HepG2 (cell line): ENCODE results near the gene TPM2. TPM values are rescaled to one million over a fixed set of nuclear protein-coding genes. Genes with fewer than 3 reads are reported as not detected.
A peak's percentile ranks its signal among the peaks of the same experiment; 100 is the strongest.

Experiments
- CEBPG ChIP-seq: IDR thresholded peaks from 2 replicates; pipeline ENCODE4 v1.6.1; 2016
- ESRRA ChIP-seq: sonication (generic); formaldehyde crosslinking; IDR thresholded peaks from 2 replicates; pipeline ENCODE4 v1.5.1; 2020; ENCODE audit warnings: mild to moderate bottlenecking, low read depth, missing genetic modification reagents
- FLYWCH1 ChIP-seq: sonication (generic); formaldehyde crosslinking; IDR thresholded peaks from 2 replicates; pipeline ENCODE4 v1.8.1; 2023; ENCODE audit warnings: mild to moderate bottlenecking, missing genetic modification reagents
- FOXK1 ChIP-seq: sonication (generic); formaldehyde crosslinking; IDR thresholded peaks from 2 replicates; pipeline ENCODE4 v1.4.0; 2020; ENCODE audit warnings: low read depth, missing genetic modification reagents, borderline replicate concordance
- KLF16 ChIP-seq, 2 experiments: sonication (generic) in 1 of 2; formaldehyde crosslinking in 1 of 2; IDR thresholded peaks; 2 replicates each; pipeline versions ENCODE4 v1.6.1 to v1.8.0; 2016 to 2023; ENCODE audit warnings: missing genetic modification reagents in 2 of 2, missing compliant biosample characterization in 1 of 2
- NCOA2 ChIP-seq: sonication (generic); formaldehyde crosslinking; IDR thresholded peaks from 2 replicates; pipeline ENCODE4 v1.8.0; 2022; ENCODE audit warnings: inconsistent platforms
- RBM22 ChIP-seq: fragments of 200-400 bp; formaldehyde crosslinking; optimal IDR thresholded peaks from 2 replicates; pipeline ENCODE3; 2017; ENCODE audit warnings: mild to moderate bottlenecking, low read length, moderate library complexity
- SMAD1 ChIP-seq: sonication (generic); formaldehyde crosslinking; IDR thresholded peaks from 2 replicates; pipeline ENCODE4 v1.4.0; 2020; ENCODE audit warnings: missing genetic modification reagents, low read depth, mild to moderate bottlenecking, borderline replicate concordance
- SNAI1 ChIP-seq: sonication (generic); formaldehyde crosslinking; IDR thresholded peaks from 2 replicates; pipeline ENCODE4 v1.5.0; 2020; ENCODE audit warnings: mild to moderate bottlenecking, missing genetic modification reagents, borderline replicate concordance
- SNRNP70 ChIP-seq: fragments of 200-400 bp; formaldehyde crosslinking; IDR thresholded peaks from 2 replicates; pipeline ENCODE4 v1.6.1; 2017; ENCODE audit warnings: mild to moderate bottlenecking, low read depth, low read length, moderate library complexity
- SOX6 ChIP-seq, 2 experiments: fragments of 450-650 bp in 1 of 2; sonication (generic) in 1 of 2; formaldehyde crosslinking in 1 of 2; IDR thresholded peaks; 2 replicates each; pipeline versions ENCODE4 v1.4.0 to v1.6.1; 2017 to 2020; ENCODE audit warnings: antibody characterized with exemption in 1 of 2, mild to moderate bottlenecking in 1 of 2, missing genetic modification reagents in 1 of 2
- TARDBP ChIP-seq: sonication (generic); formaldehyde crosslinking; IDR thresholded peaks from 2 replicates; pipeline ENCODE4 v1.8.0; 2022; ENCODE audit warnings: mild to moderate bottlenecking, missing genetic modification reagents
- TRIM24 ChIP-seq: sonication (generic); formaldehyde crosslinking; IDR thresholded peaks from 2 replicates; pipeline ENCODE4 v1.8.0; 2022; ENCODE audit warnings: mild to moderate bottlenecking, missing genetic modification reagents
- YEATS2 ChIP-seq: sonication (generic); formaldehyde crosslinking; IDR thresholded peaks from 2 replicates; pipeline ENCODE4 v1.4.0; 2020; ENCODE audit warnings: missing genetic modification reagents, borderline replicate concordance
- ZKSCAN5 ChIP-seq: sonication (generic); formaldehyde crosslinking; IDR thresholded peaks from 2 replicates; pipeline ENCODE4 v1.5.1; 2020; ENCODE audit warnings: mild to moderate bottlenecking, missing genetic modification reagents
- ZNF138 ChIP-seq: sonication (generic); formaldehyde crosslinking; IDR thresholded peaks from 2 replicates; pipeline ENCODE4 v1.5.0; 2020; ENCODE audit warnings: mild to moderate bottlenecking, low read depth, missing genetic modification reagents
- ZNF24 ChIP-seq: fragments of 450-650 bp; IDR thresholded peaks from 2 replicates; pipeline ENCODE4 v1.6.1; 2017; ENCODE audit warnings: antibody characterized with exemption, mild to moderate bottlenecking
- ZNF546 ChIP-seq: sonication (generic); formaldehyde crosslinking; conservative IDR thresholded peaks from 2 replicates; pipeline ENCODE4 v1.8.1; 2023; ENCODE audit warnings: mild to moderate bottlenecking, missing genetic modification reagents
- ZNF670 ChIP-seq: sonication (generic); formaldehyde crosslinking; IDR thresholded peaks from 2 replicates; pipeline ENCODE4 v1.8.0; 2022; ENCODE audit warnings: mild to moderate bottlenecking, missing genetic modification reagents, borderline replicate concordance
- polyA plus RNA-seq, 8 experiments: library from polyadenylated mRNA; depleted of rRNA in 3 of 8; stranded (reverse) in 7 of 8; unstranded in 1 of 8; fragments of >200 nt; fragmentation: Illumina TruSeq in 4 of 8; extraction: Trizol in 4 of 8; gene quantifications; 2 replicates each; pipeline versions ENCODE4 v1.2.1 to v1.2.3, GENCODE V29; 2011 to 2016; ENCODE audit warnings: low read depth in 4 of 8, missing spikeins in 1 of 8, mixed read lengths in 1 of 8; ENCODE audit not compliant: insufficient read depth in 1 of 8
- total RNA-seq, 5 experiments: library from RNA; depleted of rRNA; stranded (reverse); fragments of >200 nt; fragmentation: Illumina TruSeq; extraction: Trizol; gene quantifications; 2 replicates each; pipeline ENCODE4 v1.2.3, GENCODE V29; 2016; ENCODE audit warnings: low read depth in 1 of 5
- TF ChIP-seq, protein P1 (sequence below): sonication (generic); formaldehyde crosslinking; IDR thresholded peaks from 2 replicates; pipeline ENCODE4 v1.4.0; 2020; ENCODE audit warnings: missing genetic modification reagents
- TF ChIP-seq, protein P2 (sequence below): IDR thresholded peaks from 2 replicates; pipeline ENCODE4 v1.6.1; 2012; ENCODE audit warnings: low read depth, low read length, improper control_type of control experiment
- TF ChIP-seq, protein P3 (sequence below): sonication (generic); formaldehyde crosslinking; conservative IDR thresholded peaks from 2 replicates; pipeline ENCODE4 v1.5.0; 2020; ENCODE audit warnings: missing genetic modification reagents
- TF ChIP-seq, protein P4 (sequence below): sonication (generic); formaldehyde crosslinking; IDR thresholded peaks from 2 replicates; pipeline ENCODE4 v1.4.0; 2020; ENCODE audit warnings: mild to moderate bottlenecking, missing genetic modification reagents

The TPM2 gene
- total and polyA plus RNA-seq, 2 of the 13 experiments (the other 11 are each of a cell fraction or from before 2014, with no cell fraction given), result 3.1 to 10.7 TPM

DNA sequence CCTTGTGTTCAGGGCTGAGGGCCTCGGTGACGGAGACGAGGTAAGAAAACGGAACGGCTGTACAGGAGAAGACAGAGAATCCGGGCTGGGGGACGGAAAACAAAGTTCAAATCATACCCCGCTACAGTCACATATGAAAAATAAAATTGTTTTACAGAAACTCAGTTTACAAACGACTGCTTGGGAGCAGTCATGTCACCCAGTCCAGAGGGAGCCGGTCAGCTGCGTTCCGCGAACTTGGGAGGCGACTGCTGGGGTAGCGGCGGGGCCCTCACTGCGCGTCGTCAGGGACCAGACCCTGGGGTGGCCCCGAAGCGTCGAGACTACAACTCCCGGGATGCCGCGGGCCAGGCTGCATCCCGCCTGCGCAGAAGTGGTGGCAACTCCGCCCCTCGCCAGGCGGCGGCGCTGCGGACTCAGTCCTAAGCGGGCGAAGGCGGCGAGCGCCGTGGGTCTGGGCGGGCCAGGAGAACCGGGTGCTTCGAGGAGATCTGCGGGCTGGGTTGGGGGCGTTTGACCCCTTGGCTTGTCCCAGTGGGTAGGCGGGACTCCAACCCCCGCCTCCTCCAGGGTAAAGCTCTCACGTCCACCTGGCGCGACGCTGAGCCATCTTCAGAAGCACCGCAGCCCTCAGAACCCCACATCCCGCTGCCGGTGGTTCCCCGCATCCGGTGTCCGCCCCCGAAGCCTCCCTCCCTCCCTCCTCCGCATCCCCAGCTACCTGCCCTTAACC lies 43.0 kb downstream of the TPM2 start (continued):
- TF ChIP-seq, protein P1, sequence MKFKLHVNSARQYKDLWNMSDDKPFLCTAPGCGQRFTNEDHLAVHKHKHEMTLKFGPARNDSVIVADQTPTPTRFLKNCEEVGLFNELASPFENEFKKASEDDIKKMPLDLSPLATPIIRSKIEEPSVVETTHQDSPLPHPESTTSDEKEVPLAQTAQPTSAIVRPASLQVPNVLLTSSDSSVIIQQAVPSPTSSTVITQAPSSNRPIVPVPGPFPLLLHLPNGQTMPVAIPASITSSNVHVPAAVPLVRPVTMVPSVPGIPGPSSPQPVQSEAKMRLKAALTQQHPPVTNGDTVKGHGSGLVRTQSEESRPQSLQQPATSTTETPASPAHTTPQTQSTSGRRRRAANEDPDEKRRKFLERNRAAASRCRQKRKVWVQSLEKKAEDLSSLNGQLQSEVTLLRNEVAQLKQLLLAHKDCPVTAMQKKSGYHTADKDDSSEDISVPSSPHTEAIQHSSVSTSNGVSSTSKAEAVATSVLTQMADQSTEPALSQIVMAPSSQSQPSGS, result no peak
- TF ChIP-seq NCOA2 (CRISPR knock-in tag) (no peak), YEATS2 (peak; percentile 74; the same call in 1 of the 2 replicates), SOX6 (IDR thresholded peaks at IDR 0.05) (no peak), SOX6 (CRISPR knock-in tag; IDR thresholded peaks at IDR 0.05) (peak; percentile 54; the same call in 1 of the 2 replicates), FLYWCH1 (no peak), TARDBP (CRISPR knock-in tag) (no peak), SMAD1 (CRISPR knock-in tag) (peak; percentile 83; the same call in 1 of the 2 replicates), SNRNP70 (no peak), ZNF138 (CRISPR knock-in tag) (no peak), FOXK1 (CRISPR knock-in tag) (peak; percentile 46; the same call in 1 of the 2 replicates), ZKSCAN5 (CRISPR knock-in tag) (no peak), RBM22 (no peak), KLF16 (CRISPR knock-in tag; IDR thresholded peaks at IDR 0.05) (no peak; a peak in 1 of 4 replicates), TRIM24 (CRISPR knock-in tag) (no peak), ZNF24 (no peak), ESRRA (CRISPR knock-in tag) (peak; percentile 29; the same call in 1 of the 2 replicates), CEBPG (CRISPR knock-in tag) (peak; percentile 24; the same call in 1 of the 2 replicates), ZNF546 (CRISPR knock-in tag) (no peak), SNAI1 (CRISPR knock-in tag) (no peak), ZNF670 (CRISPR knock-in tag) (peak; percentile 70; the same call in 1 of the 2 replicates)
- TF ChIP-seq, protein P2, sequence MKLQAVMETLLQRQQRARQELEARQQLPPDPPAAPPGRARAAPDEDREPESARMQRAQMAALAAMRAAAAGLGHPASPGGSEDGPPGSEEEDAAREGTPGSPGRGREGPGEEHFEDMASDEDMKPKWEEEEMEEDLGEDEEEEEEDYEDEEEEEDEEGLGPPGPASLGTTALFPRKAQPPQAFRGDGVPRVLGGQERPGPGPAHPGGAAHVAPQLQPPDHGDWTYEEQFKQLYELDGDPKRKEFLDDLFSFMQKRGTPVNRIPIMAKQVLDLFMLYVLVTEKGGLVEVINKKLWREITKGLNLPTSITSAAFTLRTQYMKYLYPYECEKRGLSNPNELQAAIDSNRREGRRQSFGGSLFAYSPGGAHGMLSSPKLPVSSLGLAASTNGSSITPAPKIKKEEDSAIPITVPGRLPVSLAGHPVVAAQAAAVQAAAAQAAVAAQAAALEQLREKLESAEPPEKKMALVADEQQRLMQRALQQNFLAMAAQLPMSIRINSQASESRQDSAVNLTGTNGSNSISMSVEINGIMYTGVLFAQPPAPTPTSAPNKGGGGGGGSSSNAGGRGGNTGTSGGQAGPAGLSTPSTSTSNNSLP, result 0 out of 2 replicates have a peak, but pooled peaks have one; percentile 24
- TF ChIP-seq, protein P3, sequence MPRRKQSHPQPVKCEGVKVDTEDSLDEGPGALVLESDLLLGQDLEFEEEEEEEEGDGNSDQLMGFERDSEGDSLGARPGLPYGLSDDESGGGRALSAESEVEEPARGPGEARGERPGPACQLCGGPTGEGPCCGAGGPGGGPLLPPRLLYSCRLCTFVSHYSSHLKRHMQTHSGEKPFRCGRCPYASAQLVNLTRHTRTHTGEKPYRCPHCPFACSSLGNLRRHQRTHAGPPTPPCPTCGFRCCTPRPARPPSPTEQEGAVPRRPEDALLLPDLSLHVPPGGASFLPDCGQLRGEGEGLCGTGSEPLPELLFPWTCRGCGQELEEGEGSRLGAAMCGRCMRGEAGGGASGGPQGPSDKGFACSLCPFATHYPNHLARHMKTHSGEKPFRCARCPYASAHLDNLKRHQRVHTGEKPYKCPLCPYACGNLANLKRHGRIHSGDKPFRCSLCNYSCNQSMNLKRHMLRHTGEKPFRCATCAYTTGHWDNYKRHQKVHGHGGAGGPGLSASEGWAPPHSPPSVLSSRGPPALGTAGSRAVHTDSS (CRISPR knock-in tag), result no peak
- TF ChIP-seq, protein P4, sequence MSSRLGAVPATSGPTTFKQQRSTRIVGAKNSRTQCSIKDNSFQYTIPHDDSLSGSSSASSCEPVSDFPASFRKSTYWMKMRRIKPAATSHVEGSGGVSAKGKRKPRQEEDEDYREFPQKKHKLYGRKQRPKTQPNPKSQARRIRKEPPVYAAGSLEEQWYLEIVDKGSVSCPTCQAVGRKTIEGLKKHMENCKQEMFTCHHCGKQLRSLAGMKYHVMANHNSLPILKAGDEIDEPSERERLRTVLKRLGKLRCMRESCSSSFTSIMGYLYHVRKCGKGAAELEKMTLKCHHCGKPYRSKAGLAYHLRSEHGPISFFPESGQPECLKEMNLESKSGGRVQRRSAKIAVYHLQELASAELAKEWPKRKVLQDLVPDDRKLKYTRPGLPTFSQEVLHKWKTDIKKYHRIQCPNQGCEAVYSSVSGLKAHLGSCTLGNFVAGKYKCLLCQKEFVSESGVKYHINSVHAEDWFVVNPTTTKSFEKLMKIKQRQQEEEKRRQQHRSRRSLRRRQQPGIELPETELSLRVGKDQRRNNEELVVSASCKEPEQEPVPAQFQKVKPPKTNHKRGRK (CRISPR knock-in tag), result no peak
